ENCODE data around the gene KIF18B. TPM values are rescaled to one million over a fixed set of nuclear protein-coding genes. Genes with fewer than 3 reads are reported as not detected.

Gene KIF18B
- total and polyA plus RNA-seq, 2 of the 8 experiments (the other 6 are each of a cell fraction or from before 2014, with no cell fraction given): 39.0 to 59.4 TPM

- Histone ChIP-seq H3K27ac (ENCODE audit: low read depth, low read length) (no peak overlapping the region), H3K4me3 (ENCODE audit: extremely low read depth in 1 of 4, insufficient read depth in 2 of 4, low read depth in 3 of 4, low read length in 4 of 4) (peak overlapping the region; percentile 11 to 55 (median 24); a peak in 7 of 8 replicates), H4K20me1 (replicated peaks in 1 of 2; ENCODE audit: control insufficient read depth in 1 of 2, insufficient read depth in 2 of 2, low read length in 2 of 2) (peaks cover 1 to 3% of the 10 kb centered on the region in 2 experiments), H3K4me2 (ENCODE audit: insufficient read depth in 1 of 2, low read depth in 2 of 2, low read length in 2 of 2) (peak overlapping the region; percentile 71 to 91), H4K91ac (replicated peaks; ENCODE audit: insufficient read length, low read length) (no peak overlapping the region), H3K14ac (ENCODE audit: insufficient read length) (no peak overlapping the region), H3K9ac (replicated peaks in 1 of 4; ENCODE audit: extremely low read depth in 1 of 4, low read depth in 3 of 4, low read length in 3 of 4) (no peak overlapping the region), H3K23ac (ENCODE audit: insufficient read length) (no peak overlapping the region), H4K5ac (ENCODE audit: insufficient read length, low read depth, low read length) (no peak overlapping the region), H3K36me3 (ENCODE audit: control insufficient read depth in 2 of 4, insufficient read depth in 4 of 4, low read length in 3 of 4) (no peaks in the 10 kb centered on the region), H3K23me2 (ENCODE audit: low read depth, low read length) (peaks cover 25% of the 10 kb centered on the region; the same call in 1 of the 2 replicates), H3K4me1 (replicated peaks in 1 of 4; ENCODE audit: control insufficient read depth in 3 of 4, insufficient read depth in 4 of 4, low read length in 3 of 4) (peaks cover 3 to 27% (median 14%) of the 10 kb centered on the region in 4 experiments), H2AFZ (ENCODE audit: low read length) (no peak overlapping the region), H2BK5ac (ENCODE audit: low read depth, low read length) (no peak overlapping the region), H3K79me1 (ENCODE audit: low read depth, low read length) (no peaks in the 10 kb centered on the region), H3K79me2 (ENCODE audit: control insufficient read depth in 1 of 2, insufficient read depth in 2 of 2, low read length in 2 of 2) (no peaks in the 10 kb centered on the region), H2BK12ac (ENCODE audit: low read depth, low read length) (peak overlapping the region; percentile 39; the same call in 1 of the 2 replicates), H3K9me3 (ENCODE audit: insufficient read depth in 2 of 2, low read depth in 1 of 2, low read length in 1 of 2) (no peaks in the 10 kb centered on the region), H2BK15ac (ENCODE audit: low read length) (peak overlapping the region; percentile 31; the same call in 1 of the 2 replicates), H3K18ac (ENCODE audit: extremely low read depth, low read length) (peak overlapping the region; percentile 48), H4K8ac (ENCODE audit: extremely low read depth, insufficient read depth, low read length) (no peak overlapping the region), H2AK5ac (ENCODE audit: low read depth, low read length) (no peak overlapping the region), H3K56ac (replicated peaks; ENCODE audit: insufficient read length, low read depth, low read length) (no peak overlapping the region), H3K27me3 (replicated peaks in 1 of 4; ENCODE audit: control insufficient read depth in 3 of 4, extremely low read depth in 1 of 4, insufficient read depth in 3 of 4, low read length in 3 of 4) (peaks cover 28 to 59% (median 53%) of the 10 kb centered on the region in 4 experiments), H2BK20ac (ENCODE audit: low read length) (no peak overlapping the region), H2BK120ac (replicated peaks; ENCODE audit: low read depth, low read length) (no peak overlapping the region), H3K4ac (replicated peaks; ENCODE audit: insufficient read length, low read depth, low read length) (no peak overlapping the region)
- WGBS, 2 experiments (ENCODE audit: extremely low coverage in 1 of 2, insufficient coverage in 1 of 2, insufficient read length in 1 of 2, insufficient replicate concordance in 2 of 2, low coverage in 1 of 2, low lambda C conversion rate in 2 of 2, missing lambda C conversion rate in 1 of 2): 19% methylated on average over 15 of the region's 21 CpGs; no CpG with 5 or more reads in 1 of the 2 experiments
- FAIRE-seq (no peak), DNase-seq (ENCODE audit: low read depth in 1 of 2, low spot score in 2 of 2) (no peak)
- TF ChIP-seq FOSL1 (IDR thresholded peaks at IDR 0.05; ENCODE audit: insufficient read depth, low read depth, low read length): no peak
- POLR2A ChIA-PET (ENCODE audit: partially characterized antibody): interaction anchor here (0.8 kb wide), 1 partner anchor 63 kb away, joined by 3 read pairs; a partner anchor contains a TSS
- CTCF ChIA-PET (ENCODE audit: partially characterized antibody): interaction anchor here (0.8 to 14.5 kb wide), 9 partner anchors 14 to 133 kb away, joined by 3 to 182 read pairs (median 3); no protein-coding TSS in a partner anchor
These were observed 18.9 kb upstream of the KIF18B start for GRCh38 chr17:44966348-44967025.
